Measurements from ENCODE around the gene HEXD.

HEXD gene

GRCh38 chr17:82490512-82491195 lies 72.5 kb downstream of the HEXD start:
- Histone ChIP-seq H3K36me3 (ENCODE audit: control insufficient read depth in 1 of 2, insufficient read depth in 2 of 2, low read length in 2 of 2) (peaks cover 6 to 29% of the 10 kb centered on the region in 2 donors), H3K9me3 (ENCODE audit: control insufficient read depth in 1 of 2, low read length in 2 of 2) (no peaks in the 10 kb centered on the region), H3K27me3 (ENCODE audit: low read depth, low read length) (no peaks in the 10 kb centered on the region), H3K4me3 (ENCODE audit: low read depth in 1 of 2, low read length in 2 of 2) (no peak overlapping the region), H3K27ac (ENCODE audit: low read length) (no peak overlapping the region), H3K4me1 (ENCODE audit: control insufficient read depth in 1 of 2, insufficient read depth in 2 of 2, low read length in 2 of 2) (peaks cover 0 to 7% of the 10 kb centered on the region in 2 donors)

GRCh38 chr17:82491196-82491530 lies 73.0 kb downstream of the HEXD start:
- H3K4me1 ChIP-seq (ENCODE audit: control insufficient read depth in 1 of 2, insufficient read depth in 2 of 2, low read length in 2 of 2), result peaks cover 0 to 8% of the 10 kb centered on the region in 2 donors
- H3K27me3 ChIP-seq (ENCODE audit: low read depth, low read length), result no peaks in the 10 kb centered on the region
- H3K4me3 ChIP-seq (ENCODE audit: low read depth in 1 of 2, low read length in 2 of 2), result no peak overlapping the region
- no peak overlapping the region for H3K27ac ChIP-seq (ENCODE audit: low read length)
- no peaks in the 10 kb centered on the region for H3K9me3 ChIP-seq (ENCODE audit: control insufficient read depth in 1 of 2, low read length in 2 of 2)
- peaks cover 3 to 24% of the 10 kb centered on the region in 2 donors for H3K36me3 ChIP-seq (ENCODE audit: control insufficient read depth in 1 of 2, insufficient read depth in 2 of 2, low read length in 2 of 2)

GRCh38 chr17:82491533-82491932 lies 73.4 kb downstream of the HEXD start:
- Histone ChIP-seq H3K27me3 (ENCODE audit: low read depth, low read length) (no peaks in the 10 kb centered on the region), H3K4me3 (ENCODE audit: low read depth in 1 of 2, low read length in 2 of 2) (no peak overlapping the region), H3K4me1 (ENCODE audit: control insufficient read depth in 1 of 2, insufficient read depth in 2 of 2, low read length in 2 of 2) (peaks cover 0 to 11% of the 10 kb centered on the region in 2 donors), H3K27ac (ENCODE audit: low read length) (no peak overlapping the region), H3K36me3 (ENCODE audit: control insufficient read depth in 1 of 2, insufficient read depth in 2 of 2, low read length in 2 of 2) (peaks cover 0 to 21% of the 10 kb centered on the region in 2 donors), H3K9me3 (ENCODE audit: control insufficient read depth in 1 of 2, low read length in 2 of 2) (no peaks in the 10 kb centered on the region)

All from muscle layer of duodenum (tissue), 2 donors.